Keratinocyte (primary cell): ENCODE results near the gene CLDN11. TPM values are rescaled to one million over a fixed set of nuclear protein-coding genes. Genes with fewer than 3 reads are reported as not detected.

ENCODE experiments used
- DNase-seq: peaks from one replicate; pipeline ENCODE4 v3.0.0-alpha.2; 2011; ENCODE audit warnings: low read depth, missing footprints, low spot score
- FAIRE-seq: peaks from 2 replicates; lab custom pipeline; 2011; peaks lifted over from hg19 to GRCh38; lab: Jason Lieb, UNC
- H2AFZ ChIP-seq: 2 replicates; pipeline ENCODE4 v1.6.0; 2012; ENCODE audit warnings: low read length, control low read depth, inconsistent platforms; ENCODE audit not compliant: control insufficient read depth
- H3K27ac ChIP-seq: 2 replicates; pipeline ENCODE4 v1.5.1; 2011; ENCODE audit warnings: low read length; ENCODE audit not compliant: control insufficient read depth, insufficient read depth
- H3K27me3 ChIP-seq: 3 replicates; pipeline ENCODE4 v1.6.0; 2011; ENCODE audit warnings: low read length; ENCODE audit not compliant: control insufficient read depth, insufficient read depth; ENCODE audit errors: extremely low read depth
- H3K36me3 ChIP-seq, 2 experiments: 2 replicates in 1 of 2; 3 replicates in 1 of 2; pipeline ENCODE4 v1.5.1; 2011; ENCODE audit warnings: low read length in 2 of 2, mild to moderate bottlenecking in 1 of 2; ENCODE audit not compliant: control insufficient read depth in 2 of 2, insufficient read depth in 2 of 2; ENCODE audit errors: extremely low read depth in 1 of 2
- H3K4me1 ChIP-seq: 3 replicates; pipeline ENCODE4 v1.5.1; 2011; ENCODE audit warnings: low read length; ENCODE audit not compliant: control insufficient read depth, insufficient read depth; ENCODE audit errors: extremely low read depth
- H3K4me2 ChIP-seq: 3 replicates; pipeline ENCODE4 v1.6.0; 2011; ENCODE audit warnings: low read depth, low read length; ENCODE audit not compliant: control insufficient read depth, insufficient read depth; ENCODE audit errors: extremely low read depth
- H3K4me3 ChIP-seq, 3 experiments: fragments of 200-600 bp in 1 of 3; sonication (generic) in 1 of 3; 2 replicates in 2 of 3; 3 replicates in 1 of 3; pipeline ENCODE4 v1.5.1; 2011 to 2016; ENCODE audit warnings: low read length in 3 of 3, mild to moderate bottlenecking in 3 of 3, control low read depth in 2 of 3, inconsistent platforms in 1 of 3, low read depth in 1 of 3, mixed read lengths in 1 of 3, mixed run types in 1 of 3, moderate library complexity in 1 of 3; ENCODE audit not compliant: control insufficient read depth in 2 of 3, insufficient read depth in 2 of 3; ENCODE audit errors: extremely low read depth in 1 of 3
- H3K79me2 ChIP-seq: 2 replicates; pipeline ENCODE4 v1.6.0; 2012; ENCODE audit warnings: low read length; ENCODE audit not compliant: control insufficient read depth, insufficient read depth
- H3K9ac ChIP-seq: 3 replicates; pipeline ENCODE4 v1.6.0; 2011; ENCODE audit warnings: low read length; ENCODE audit not compliant: control insufficient read depth, insufficient read depth; ENCODE audit errors: extremely low read depth
- H3K9me1 ChIP-seq: 3 replicates; pipeline ENCODE4 v1.6.0; 2011; ENCODE audit warnings: low read length; ENCODE audit not compliant: control insufficient read depth, insufficient read depth; ENCODE audit errors: extremely low read depth
- H3K9me3 ChIP-seq: 2 replicates; pipeline ENCODE4 v1.5.1; 2012; ENCODE audit warnings: low read depth, low read length; ENCODE audit not compliant: control insufficient read depth
- H4K20me1 ChIP-seq: 3 replicates; pipeline ENCODE4 v1.6.0; 2011; ENCODE audit warnings: low read length; ENCODE audit not compliant: control insufficient read depth, insufficient read depth; ENCODE audit errors: extremely low read depth
- CTCF ChIP-seq, 3 experiments: IDR thresholded peaks in 1 of 3; conservative IDR thresholded peaks in 1 of 3; optimal IDR thresholded peaks in 1 of 3; 2 replicates in 2 of 3; 3 replicates in 1 of 3; pipeline versions ENCODE3 to v1.5.1; 2011; ENCODE audit warnings: low read length in 3 of 3, mild to moderate bottlenecking in 3 of 3, moderate library complexity in 2 of 3, control low read depth in 1 of 3, inconsistent platforms in 1 of 3; ENCODE audit not compliant: insufficient read depth in 2 of 3; ENCODE audit errors: extremely low read depth in 1 of 3
- EZH2 ChIP-seq: IDR thresholded peaks from one replicate; pipeline ENCODE4 v1.6.1; 2012; ENCODE audit warnings: inconsistent platforms, mild to moderate bottlenecking, low read length, moderate library complexity
- dilution Hi-C: fragments of 300-500 bp; cut with MboI; formaldehyde crosslinking; loops from one replicate; pipeline ENCODE4 v1.7.0; 2020; ENCODE audit warnings: low sequenced_read_pairs; ENCODE audit not compliant: extremely low pct_ligation_motif_present
- polyA plus RNA-seq, 5 experiments: library from polyadenylated mRNA; depleted of rRNA in 3 of 5; stranded (reverse) in 3 of 5; stranded (forward) in 1 of 5; unstranded in 1 of 5; fragments of >200 nt; gene quantifications; 1 replicate in 1 of 5; 2 replicates in 3 of 5; 3 replicates in 1 of 5; pipeline versions ENCODE4 v1.2.1 to v1.2.3, GENCODE V29; 2011 to 2012; ENCODE audit warnings: missing spikeins in 2 of 5, low read depth in 1 of 5, low replicate concordance in 1 of 5

CLDN11 gene
- polyA plus RNA-seq, 1 donor (not counting 4 experiments of a cell fraction or from before 2014, with no cell fraction given) = 0.12 TPM

- no peaks in the 10 kb centered on the region for H3K9me3 ChIP-seq
- H3K4me1 ChIP-seq = peaks cover 7% of the 10 kb centered on the region
- no peak for DNase-seq
- no peak overlapping the region for H3K27ac ChIP-seq
- no peaks in the 10 kb centered on the region for H3K36me3 ChIP-seq
- H3K27me3 ChIP-seq = no peaks in the 10 kb centered on the region
- H3K4me3 ChIP-seq = no peak overlapping the region
- H2AFZ ChIP-seq = no peak overlapping the region
- H3K9ac ChIP-seq = no peak overlapping the region
- dilution Hi-C loops = no loop called here
- H3K79me2 ChIP-seq = no peaks in the 10 kb centered on the region
- no peaks in the 10 kb centered on the region for H4K20me1 ChIP-seq
- TF ChIP-seq CTCF (optimal IDR thresholded peaks at IDR 0.05 in 1 of 3, IDR thresholded peaks at IDR 0.05 in 1 of 3, conservative IDR thresholded peaks at IDR 0.05 in 1 of 3; ENCODE audit: extremely low read depth in 1 of 3, insufficient read depth in 2 of 3, low read length in 3 of 3) (no peak), EZH2 (no peak)
- no peaks in the 10 kb centered on the region for H3K9me1 ChIP-seq
- no peak for FAIRE-seq
- no peak overlapping the region for H3K4me2 ChIP-seq
Observed at GRCh38 chr3:170463011-170463410, 44.3 kb downstream of the CLDN11 start.

GRCh38 chr3:170465955-170466354 is 47.3 kb downstream of the CLDN11 start:
- no peaks in the 10 kb centered on the region for H3K9me1 ChIP-seq
- no peak overlapping the region for H3K4me3 ChIP-seq
- no peaks in the 10 kb centered on the region for H3K4me1 ChIP-seq
- H3K36me3 ChIP-seq = no peaks in the 10 kb centered on the region
- no peaks in the 10 kb centered on the region for H3K27me3 ChIP-seq
- no peaks in the 10 kb centered on the region for H3K9me3 ChIP-seq
- no peak overlapping the region for H2AFZ ChIP-seq
- DNase-seq (no peak), FAIRE-seq (no peak)
- H3K79me2 ChIP-seq = no peaks in the 10 kb centered on the region
- no peak overlapping the region for H3K27ac ChIP-seq
- no peak overlapping the region for H3K9ac ChIP-seq
- dilution Hi-C loops = no loop called here
- no peaks in the 10 kb centered on the region for H4K20me1 ChIP-seq
- TF ChIP-seq EZH2 (no peak), CTCF (optimal IDR thresholded peaks at IDR 0.05 in 1 of 3, IDR thresholded peaks at IDR 0.05 in 1 of 3, conservative IDR thresholded peaks at IDR 0.05 in 1 of 3; ENCODE audit: extremely low read depth in 1 of 3, insufficient read depth in 2 of 3, low read length in 3 of 3) (no peak)
- H3K4me2 ChIP-seq = no peak overlapping the region
